ENCODE data around the gene ACD.

DNA sequence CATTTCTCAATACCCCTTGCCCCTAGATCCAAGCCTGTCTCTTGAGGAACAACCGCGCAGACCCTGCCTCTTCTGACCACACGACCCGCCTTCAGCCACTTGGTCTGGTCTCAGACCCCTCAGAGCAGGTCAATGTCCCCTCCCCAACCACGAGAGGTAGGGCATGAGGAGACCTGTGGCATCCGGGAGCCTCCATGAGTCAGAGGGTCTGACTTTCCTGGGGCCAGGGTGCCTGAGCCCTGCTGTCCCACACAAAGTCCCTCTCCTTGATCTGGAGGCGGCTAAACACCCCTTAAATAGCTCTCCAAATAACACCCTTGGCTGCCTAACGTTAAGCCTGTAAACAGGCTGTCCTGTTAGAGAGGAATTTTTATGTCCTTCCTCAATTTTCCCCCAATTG is 10.0 kb downstream of the ACD start:
- TF ChIP-seq, protein P1, sequence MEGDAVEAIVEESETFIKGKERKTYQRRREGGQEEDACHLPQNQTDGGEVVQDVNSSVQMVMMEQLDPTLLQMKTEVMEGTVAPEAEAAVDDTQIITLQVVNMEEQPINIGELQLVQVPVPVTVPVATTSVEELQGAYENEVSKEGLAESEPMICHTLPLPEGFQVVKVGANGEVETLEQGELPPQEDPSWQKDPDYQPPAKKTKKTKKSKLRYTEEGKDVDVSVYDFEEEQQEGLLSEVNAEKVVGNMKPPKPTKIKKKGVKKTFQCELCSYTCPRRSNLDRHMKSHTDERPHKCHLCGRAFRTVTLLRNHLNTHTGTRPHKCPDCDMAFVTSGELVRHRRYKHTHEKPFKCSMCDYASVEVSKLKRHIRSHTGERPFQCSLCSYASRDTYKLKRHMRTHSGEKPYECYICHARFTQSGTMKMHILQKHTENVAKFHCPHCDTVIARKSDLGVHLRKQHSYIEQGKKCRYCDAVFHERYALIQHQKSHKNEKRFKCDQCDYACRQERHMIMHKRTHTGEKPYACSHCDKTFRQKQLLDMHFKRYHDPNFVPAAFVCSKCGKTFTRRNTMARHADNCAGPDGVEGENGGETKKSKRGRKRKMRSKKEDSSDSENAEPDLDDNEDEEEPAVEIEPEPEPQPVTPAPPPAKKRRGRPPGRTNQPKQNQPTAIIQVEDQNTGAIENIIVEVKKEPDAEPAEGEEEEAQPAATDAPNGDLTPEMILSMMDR (conservative IDR thresholded peaks at IDR 0.05 in 1 of 2, IDR thresholded peaks at IDR 0.05 in 1 of 2; ENCODE audit: extremely low read depth in 1 of 2, insufficient read depth in 1 of 2, low read depth in 1 of 2, low read length in 2 of 2) = no peak
- no peak for TF ChIP-seq EZH2 (IDR thresholded peaks at IDR 0.05; ENCODE audit: borderline replicate concordance, low read length)

Measured in mammary epithelial cell (primary cell).